Activated T-helper 2 cell treated with anti-CD3 and anti-CD28 coated beads, Interferon-gamma antibody, Interleukin-2, Interleukin-4, amounts not matched to agents 10 μg/mL and 5 μg/mL and 100 μg/mL, durations not matched to agents 14 hours and 24 hours and 36 hours (primary cell): Measurements from ENCODE around the gene SRP72. TPM values are rescaled to one million over a fixed set of nuclear protein-coding genes. Genes with fewer than 3 reads are reported as not detected.

Experiments used
- DNase-seq: peaks from one replicate; pipeline ENCODE4 v3.0.0; 2021; ENCODE audit warnings: low spot score
- H3K27ac Mint-ChIP-seq: one replicate; pipeline ENCODE4 v1.8.0; 2021; ENCODE audit warnings: mixed read lengths
- H3K27me3 Mint-ChIP-seq: one replicate; pipeline ENCODE4 v1.8.0; 2021; ENCODE audit warnings: low read depth, mixed read lengths
- H3K36me3 Mint-ChIP-seq: one replicate; pipeline ENCODE4 v1.8.0; 2021; ENCODE audit warnings: low read depth, mixed read lengths
- H3K4me1 Mint-ChIP-seq: one replicate; pipeline ENCODE4 v1.8.0; 2021; ENCODE audit warnings: low read depth, mixed read lengths
- H3K4me3 Mint-ChIP-seq: one replicate; pipeline ENCODE4 v1.8.0; 2021; ENCODE audit warnings: low read depth, mild to moderate bottlenecking, moderate library complexity, mixed read lengths
- H3K9me3 Mint-ChIP-seq: one replicate; pipeline ENCODE4 v1.8.0; 2021; ENCODE audit warnings: mixed read lengths
- intact Hi-C: fragments of 100-400 bp; cut with micrococcal nuclease; formaldehyde crosslinking; loops from one replicate; pipeline ENCODE4 v1.15.1; 2023
- total RNA-seq: library from RNA; stranded (reverse); gene quantifications from 2 replicates; pipeline ENCODE4 v1.2.3, GENCODE V29; 2022

SRP72 gene
- 187 and 191 TPM in 2 replicates for total RNA-seq

DNA sequence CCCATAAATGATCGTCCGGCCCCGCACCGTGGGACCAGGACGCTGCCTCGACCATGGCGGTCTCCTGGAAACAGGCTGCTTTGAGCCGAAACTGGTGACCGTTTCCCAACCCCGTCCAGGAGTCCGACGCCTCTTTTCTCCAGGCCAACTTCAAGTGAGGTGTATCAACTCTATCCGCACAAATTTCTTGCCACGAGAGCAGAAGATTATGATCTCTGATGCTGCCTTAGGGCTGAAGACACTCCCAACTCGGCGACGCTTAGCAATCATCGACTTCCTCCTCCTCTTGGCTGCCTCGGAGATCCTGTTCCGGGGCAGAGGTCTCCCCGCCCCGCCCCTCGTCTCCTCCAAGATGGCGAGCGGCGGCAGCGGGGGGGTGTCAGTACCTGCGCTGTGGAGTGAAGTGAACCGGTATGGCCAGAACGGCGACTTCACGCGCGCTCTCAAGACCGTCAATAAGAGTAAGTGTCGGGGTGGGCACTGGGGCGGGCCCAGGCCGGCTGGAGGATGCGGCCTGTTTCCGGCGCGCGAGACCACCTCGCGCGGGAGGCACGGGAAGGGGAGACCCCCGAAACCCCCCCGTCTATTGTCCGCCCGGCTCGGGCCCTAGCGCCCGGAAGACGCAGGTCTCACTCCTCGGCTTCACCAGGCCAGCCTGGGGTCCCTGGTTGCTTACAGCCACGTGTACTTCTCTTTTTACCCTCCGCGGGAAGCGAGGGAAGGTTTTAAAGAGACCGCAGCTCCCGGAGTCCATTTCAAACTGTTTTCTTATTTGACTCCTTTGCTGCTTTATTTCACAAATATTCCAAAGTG lies at the start of gene SRP72:
SRP72 (plus strand) TSS at position 334 of the 813 bp plus-strand sequence; CDS start at position 353, 19 bp downstream.
- H3K9me3 Mint-ChIP-seq, result no peaks in the 10 kb centered on the region
- no peaks in the 10 kb centered on the region for H3K27me3 Mint-ChIP-seq
- DNase-seq, result peak; percentile 87
- peak within 1 kb of the TSS; percentile 100 for H3K27ac Mint-ChIP-seq
- H3K36me3 Mint-ChIP-seq, result peaks cover 61% of the 10 kb centered on the region
- H3K4me1 Mint-ChIP-seq, result peaks cover 38% of the 10 kb centered on the region
- peak within 1 kb of the TSS; percentile 100 for H3K4me3 Mint-ChIP-seq
- intact Hi-C loops, result loop anchor here (1.0 to 10.0 kb wide), 5 partner anchors 32 to 509 kb away; partner anchors contain the start of genes AASDH, NOA1, PPAT and SPINK2

GRCh38 chr4:56424176-56424575 lies 43.2 kb upstream of the SRP72 start:
- peaks cover 10% of the 10 kb centered on the region for H3K4me1 Mint-ChIP-seq
- no peak overlapping the region for H3K27ac Mint-ChIP-seq
- DNase-seq, result no peak
- H3K27me3 Mint-ChIP-seq, result no peaks in the 10 kb centered on the region
- H3K36me3 Mint-ChIP-seq, result peaks cover 11% of the 10 kb centered on the region
- peaks cover 4% of the 10 kb centered on the region for H3K9me3 Mint-ChIP-seq
- intact Hi-C loops, result no loop called here
- H3K4me3 Mint-ChIP-seq, result no peak overlapping the region

DNA sequence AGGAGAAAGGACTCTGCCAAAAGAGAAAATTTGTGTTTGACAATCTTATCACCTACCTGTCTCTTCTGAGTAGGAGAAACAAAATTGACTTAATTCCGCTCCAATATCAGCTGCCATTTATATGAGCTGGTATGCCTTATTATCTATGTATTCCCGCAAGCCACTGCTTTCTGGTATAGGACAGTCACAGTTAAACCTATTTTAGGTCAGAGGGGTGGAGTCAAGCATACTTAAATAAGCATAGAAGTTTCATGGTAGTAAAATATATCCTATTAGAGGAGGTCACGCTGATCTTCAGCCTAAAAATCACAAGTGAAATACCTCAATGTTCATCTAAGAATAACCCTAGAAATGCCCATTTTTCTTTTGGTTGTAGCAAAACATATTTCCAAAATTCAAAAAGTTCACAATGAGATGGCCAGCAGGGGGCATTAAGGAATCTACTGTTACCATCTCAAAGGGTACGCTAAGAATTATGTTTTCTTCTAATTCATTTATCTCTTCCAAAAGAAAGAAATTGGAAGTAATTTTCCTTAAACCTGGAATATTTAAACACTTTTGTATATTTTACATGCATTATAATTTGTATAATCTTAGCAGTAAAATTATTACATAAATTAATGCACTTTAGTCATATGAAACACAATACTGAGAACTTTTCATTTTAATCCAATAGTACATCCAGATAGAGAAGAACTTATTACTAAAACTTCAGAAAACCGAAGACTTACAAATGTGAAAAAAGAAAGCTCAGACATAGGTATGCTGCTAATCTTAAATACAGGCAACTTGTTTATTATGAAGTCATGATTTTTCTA lies 42.5 kb upstream of the SRP72 start:
- intact Hi-C loops, result no loop called here
- Mint-ChIP-seq H3K27me3 (no peaks in the 10 kb centered on the region), H3K9me3 (peaks cover 4% of the 10 kb centered on the region), H3K4me1 (peaks cover 17% of the 10 kb centered on the region), H3K36me3 (peaks cover 11% of the 10 kb centered on the region), H3K27ac (no peak overlapping the region), H3K4me3 (no peak overlapping the region)
- DNase-seq, result no peak

GRCh38 chr4:56425518-56425917 lies 41.9 kb upstream of the SRP72 start:
- no peak overlapping the region for H3K4me3 Mint-ChIP-seq
- H3K4me1 Mint-ChIP-seq, result peaks cover 19% of the 10 kb centered on the region
- H3K27me3 Mint-ChIP-seq, result no peaks in the 10 kb centered on the region
- H3K9me3 Mint-ChIP-seq, result peaks cover 4% of the 10 kb centered on the region
- intact Hi-C loops, result no loop called here
- H3K27ac Mint-ChIP-seq, result no peak overlapping the region
- H3K36me3 Mint-ChIP-seq, result peaks cover 11% of the 10 kb centered on the region
- DNase-seq, result no peak

- H3K27ac Mint-ChIP-seq, result no peak overlapping the region
- H3K9me3 Mint-ChIP-seq, result peaks cover 4% of the 10 kb centered on the region
- H3K27me3 Mint-ChIP-seq, result no peaks in the 10 kb centered on the region
- intact Hi-C loops, result no loop called here
- DNase-seq, result no peak
- peaks cover 24% of the 10 kb centered on the region for H3K4me1 Mint-ChIP-seq
- peaks cover 11% of the 10 kb centered on the region for H3K36me3 Mint-ChIP-seq
- H3K4me3 Mint-ChIP-seq, result no peak overlapping the region
These were observed 41.1 kb upstream of the SRP72 start for GRCh38 chr4:56426273-56426672.

GRCh38 chr4:56427179-56427578 lies 40.2 kb upstream of the SRP72 start:
- Mint-ChIP-seq H3K9me3 (peaks cover 4% of the 10 kb centered on the region), H3K4me1 (peaks cover 32% of the 10 kb centered on the region), H3K4me3 (no peak overlapping the region), H3K27ac (no peak overlapping the region), H3K27me3 (no peaks in the 10 kb centered on the region), H3K36me3 (peaks cover 17% of the 10 kb centered on the region)
- intact Hi-C loops, result no loop called here
- DNase-seq, result no peak

- Mint-ChIP-seq H3K9me3 (peaks cover 4% of the 10 kb centered on the region), H3K4me1 (peaks cover 42% of the 10 kb centered on the region), H3K4me3 (no peak overlapping the region), H3K27ac (no peak overlapping the region), H3K36me3 (peaks cover 25% of the 10 kb centered on the region), H3K27me3 (no peaks in the 10 kb centered on the region)
- DNase-seq, result no peak
- intact Hi-C loops, result no loop called here
These were observed 37.2 kb upstream of the SRP72 start for GRCh38 chr4:56430203-56430602.

DNA sequence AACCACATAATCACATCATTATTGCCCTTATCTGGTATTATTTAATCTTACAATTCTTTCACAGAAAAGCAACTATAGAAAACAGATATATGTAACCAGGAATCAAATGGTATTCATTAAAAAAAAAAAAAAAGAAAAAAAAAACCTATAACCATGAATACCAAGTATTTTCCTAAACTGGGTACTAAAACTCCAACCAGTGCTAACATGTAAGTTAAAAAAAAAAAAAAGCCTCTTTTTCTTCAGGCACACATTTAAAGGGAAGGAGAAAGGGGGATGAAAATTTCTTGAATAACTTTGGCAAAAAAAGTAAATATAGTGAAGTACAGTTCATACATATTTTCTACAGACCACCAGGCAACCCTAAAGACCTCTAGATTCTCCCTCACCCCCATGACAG lies 34.1 kb upstream of the SRP72 start:
- Mint-ChIP-seq H3K4me3 (peak overlapping the region; percentile 47), H3K4me1 (peaks cover 42% of the 10 kb centered on the region)
- intact Hi-C loops, result no loop called here

GRCh38 chr4:56434599-56435139 lies 32.7 kb upstream of the SRP72 start:
- DNase-seq, result peak; percentile 26
- Mint-ChIP-seq H3K27ac (peak overlapping the region; percentile 98), H3K36me3 (peaks cover 35% of the 10 kb centered on the region), H3K9me3 (no peaks in the 10 kb centered on the region), H3K27me3 (no peaks in the 10 kb centered on the region), H3K4me1 (peaks cover 40% of the 10 kb centered on the region), H3K4me3 (peak overlapping the region; percentile 98)
- intact Hi-C loops, result loop anchor here (1.0 to 5.0 kb wide), 5 partner anchors 33 to 473 kb away; partner anchors contain the start of genes REST and SRP72

More for the DNA sequence above, 34.1 kb upstream of the SRP72 start:
- H3K27ac Mint-ChIP-seq, result no peak overlapping the region
- no peaks in the 10 kb centered on the region for H3K9me3 Mint-ChIP-seq
- H3K27me3 Mint-ChIP-seq, result no peaks in the 10 kb centered on the region
- no peak for DNase-seq
- H3K36me3 Mint-ChIP-seq, result peaks cover 25% of the 10 kb centered on the region

DNA sequence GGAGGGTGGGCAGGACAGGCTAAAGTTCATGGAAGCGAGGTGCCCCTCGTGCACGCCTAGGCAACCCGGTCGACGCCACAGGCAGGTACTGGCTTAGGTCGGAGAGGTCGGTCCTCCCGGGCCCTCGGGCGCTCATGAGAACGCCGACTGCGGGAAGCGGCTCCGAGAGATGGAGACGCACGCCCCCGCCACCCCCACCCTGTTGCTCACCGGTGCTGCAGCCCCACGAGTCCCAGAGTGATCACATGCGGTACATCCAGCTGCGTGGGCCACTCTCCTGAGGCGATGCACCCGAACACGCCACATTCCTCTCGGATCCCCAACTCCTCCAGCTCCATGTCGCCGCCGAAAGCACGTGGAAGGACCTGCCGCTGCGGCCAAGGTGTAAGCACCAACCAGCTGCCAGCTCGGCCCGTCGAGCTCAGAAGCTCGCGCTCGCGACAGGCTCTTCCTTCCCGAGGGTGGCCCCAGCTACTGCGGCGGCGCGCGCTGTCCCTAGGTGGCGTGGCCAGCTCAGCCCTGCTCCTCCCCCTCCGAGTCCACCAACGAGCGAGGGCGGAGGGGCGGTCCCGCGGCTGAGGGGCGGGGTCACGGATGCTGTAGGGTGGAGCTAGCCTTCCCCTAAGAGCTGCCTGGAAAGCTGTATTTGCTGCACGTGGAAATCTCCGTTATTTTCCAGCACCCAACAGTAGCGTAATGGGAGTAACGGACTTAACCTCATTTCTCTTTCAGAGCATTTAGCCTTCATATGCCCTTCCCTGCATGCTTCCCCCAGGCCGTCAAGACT lies 32.1 kb upstream of the SRP72 start, which contains the start of gene PPAT:
PPAT (minus strand) TSS at position 476 of the 787 bp plus-strand sequence; CDS start at position 338, 138 bp downstream.
- Mint-ChIP-seq H3K4me3 (peak within 1 kb of the TSS; percentile 98), H3K27me3 (no peaks in the 10 kb centered on the region), H3K36me3 (peaks cover 42% of the 10 kb centered on the region), H3K27ac (peak within 1 kb of the TSS; percentile 98), H3K4me1 (peaks cover 43% of the 10 kb centered on the region), H3K9me3 (no peaks in the 10 kb centered on the region)
- peak; percentile 97 for DNase-seq
- intact Hi-C loops, result loop anchor here (1.0 to 5.0 kb wide), 5 partner anchors 32 to 472 kb away; partner anchors contain the start of genes REST and SRP72

DNA sequence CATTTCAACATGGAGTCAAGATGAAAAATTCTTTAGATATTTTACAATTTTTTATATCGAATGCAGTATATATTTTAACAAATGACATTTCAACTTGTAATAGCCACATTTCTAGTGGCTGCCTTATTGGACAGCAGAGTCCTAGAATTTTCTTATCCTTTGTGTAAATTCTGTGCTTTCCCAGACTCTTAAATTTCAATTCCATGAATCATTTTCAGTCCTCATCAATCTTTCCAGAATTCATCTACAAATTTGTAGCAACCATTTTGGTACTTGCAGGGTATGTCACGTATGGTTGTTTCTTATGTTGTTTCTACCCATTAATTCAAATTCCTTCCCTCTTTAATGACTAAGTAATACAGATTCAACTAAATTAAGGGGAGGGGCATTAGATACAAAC lies 28.7 kb upstream of the SRP72 start:
- DNase-seq, result no peak
- intact Hi-C loops, result loop anchor here (5.0 kb wide), 3 partner anchors 364 to 469 kb away; partner anchors contain the start of gene REST

DNA sequence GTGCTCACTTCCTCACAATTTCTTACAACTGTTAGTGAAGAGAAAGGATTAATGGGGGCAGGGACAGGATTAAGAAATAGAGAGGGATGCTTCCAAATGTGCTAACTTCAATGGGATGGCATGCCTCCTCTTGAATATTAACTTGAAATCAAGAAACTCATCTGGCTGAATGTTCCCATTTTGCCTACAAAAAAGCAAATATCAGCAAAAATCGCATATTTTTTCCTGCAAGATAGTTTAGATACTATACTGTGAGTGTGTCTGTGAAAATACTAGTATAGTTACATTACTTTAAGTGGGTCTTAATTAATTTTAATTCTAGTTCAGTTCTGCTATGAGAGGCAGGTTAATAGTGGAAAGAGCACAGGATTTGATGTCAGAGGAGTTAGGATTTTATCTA lies 26.4 kb upstream of the SRP72 start:
- Mint-ChIP-seq H3K36me3 (peaks cover 77% of the 10 kb centered on the region), H3K4me1 (peaks cover 52% of the 10 kb centered on the region), H3K27me3 (no peaks in the 10 kb centered on the region), H3K4me3 (no peak overlapping the region), H3K27ac (no peak overlapping the region), H3K9me3 (no peaks in the 10 kb centered on the region)
- no peak for DNase-seq
- intact Hi-C loops, result no loop called here

More for the DNA sequence above, 28.7 kb upstream of the SRP72 start:
- Mint-ChIP-seq H3K27me3 (no peaks in the 10 kb centered on the region), H3K4me1 (peaks cover 46% of the 10 kb centered on the region), H3K4me3 (peak overlapping the region; percentile 61), H3K36me3 (peaks cover 65% of the 10 kb centered on the region), H3K27ac (no peak overlapping the region), H3K9me3 (no peaks in the 10 kb centered on the region)
